Upper lobe of left lung (tissue), 6 donors: Measurements from ENCODE around the gene KCNMB1. TPM values are rescaled to one million over a fixed set of nuclear protein-coding genes. Genes with fewer than 3 reads are reported as not detected.

Experiments
- ATAC-seq, 2 donors: fragments of 200-7000 bp; cut with Tn5 transposase; one replicate each; pipeline ENCODE4 v1.9.1; 2022; ENCODE audit warnings: mild to moderate bottlenecking in 2 of 2, moderate library complexity in 2 of 2; ENCODE audit not compliant: low FRiP score in 2 of 2
- DNase-seq, 2 donors: peaks; one replicate each; pipeline ENCODE4 v3.0.0-alpha.2; 2019 to 2020
- H3K27ac ChIP-seq, 4 donors: fragments of 200-600 bp; sonication (generic); one replicate each; pipeline ENCODE4 v1.5.1; 2016 to 2019
- H3K27me3 ChIP-seq, 4 donors: fragments of 200-600 bp; sonication (generic); one replicate each; pipeline ENCODE4 v1.5.1; 2017 to 2019
- H3K36me3 ChIP-seq, 4 donors: fragments of 200-600 bp; sonication (generic); one replicate each; pipeline ENCODE4 v1.5.1; 2016 to 2019
- H3K4me1 ChIP-seq, 4 donors: fragments of 200-600 bp; sonication (generic); one replicate each; pipeline ENCODE4 v1.5.1; 2018 to 2019
- H3K4me3 ChIP-seq, 4 donors: fragments of 200-600 bp; sonication (generic); one replicate each; pipeline ENCODE4 v1.5.1; 2017 to 2019; ENCODE audit warnings: mild to moderate bottlenecking in 2 of 4, moderate library complexity in 1 of 4
- H3K9me3 ChIP-seq, 4 donors: fragments of 200-600 bp; sonication (generic); one replicate each; pipeline ENCODE4 v1.5.1; 2018 to 2019
- CTCF ChIP-seq, 6 experiments: fragments of 450-650 bp in 4 of 6; fragments of 200-600 bp in 2 of 6; sonication (generic) in 2 of 6; IDR thresholded peaks; one replicate each; pipeline ENCODE4 v1.5.1; 2016 to 2019; ENCODE audit warnings: antibody characterized with exemption in 6 of 6
- EP300 ChIP-seq, 4 donors: sonication (generic); formaldehyde crosslinking; IDR thresholded peaks; one replicate each; pipeline ENCODE4 v1.5.1; 2017; ENCODE audit warnings: antibody characterized with exemption in 4 of 4, control low read depth in 2 of 4
- POLR2A ChIP-seq, 4 donors: fragments of 450-650 bp; IDR thresholded peaks; one replicate each; pipeline ENCODE4 v1.5.1; 2016 to 2017; ENCODE audit warnings: antibody characterized with exemption in 4 of 4, mild to moderate bottlenecking in 2 of 4
- POLR2AphosphoS5 ChIP-seq, 2 donors: sonication (generic); formaldehyde crosslinking; IDR thresholded peaks; one replicate each; pipeline ENCODE4 v1.5.1; 2017; ENCODE audit warnings: antibody characterized with exemption in 2 of 2
- WGBS, 2 donors: methylation state at CpG; one replicate each; pipeline ENCODE4 v1.1.5; 2017 to 2018; 5-methylcytosine and 5-hydroxymethylcytosine counted together
- total RNA-seq, 6 donors: library from RNA; depleted of rRNA in 4 of 6; stranded (reverse); fragments of >200 nt in 4 of 6; gene quantifications; one replicate each; pipeline versions ENCODE4 v1.1.0 to v1.2.1, GENCODE V29; 2016 to 2021
- donor health status: DM: no; HTN: no; CAD: no; lungs with moderate emphysema.
- donor health status: DM: no; HTN: yes; CAD: no; lungs with severe emphysema.

The KCNMB1 gene
- total RNA-seq, 6 donors from 2014 or later = 1.1 to 5.3 (median 2.0) TPM

GRCh38 chr5:170404398-170404797, 15.2 kb upstream of the KCNMB1 start:
- Histone ChIP-seq H3K36me3 (no peaks in the 10 kb centered on the region), H3K4me3 (no peak overlapping the region), H3K9me3 (no peaks in the 10 kb centered on the region), H3K4me1 (peaks cover 0 to 3% (median 0%) of the 10 kb centered on the region in 4 donors), H3K27me3 (no peaks in the 10 kb centered on the region), H3K27ac (no peak overlapping the region)
- DNase-seq (peak in 1 of 2 donors; percentile 57), ATAC-seq (peak; percentile 31 to 69)
- WGBS, 2 donors = 60 to 86% methylated on average over 1 to 2 of the region's 2 CpGs
- TF ChIP-seq EP300 (IDR thresholded peaks at IDR 0.05) (no peak), POLR2A (IDR thresholded peaks at IDR 0.05) (no peak), CTCF (IDR thresholded peaks at IDR 0.05) (no peak), POLR2AphosphoS5 (IDR thresholded peaks at IDR 0.05) (no peak)

GRCh38 chr5:170403675-170404074, 14.5 kb upstream of the KCNMB1 start:
- DNase-seq (no peak), ATAC-seq (no peak)
- H3K36me3 ChIP-seq = no peaks in the 10 kb centered on the region
- WGBS, 2 donors = 80 to 85% methylated on average over 4 of the region's 4 CpGs
- H3K9me3 ChIP-seq = no peaks in the 10 kb centered on the region
- H3K27ac ChIP-seq = no peak overlapping the region
- no peaks in the 10 kb centered on the region for H3K27me3 ChIP-seq
- peaks cover 0 to 3% (median 0%) of the 10 kb centered on the region in 4 donors for H3K4me1 ChIP-seq
- TF ChIP-seq CTCF (IDR thresholded peaks at IDR 0.05) = peak in 2 of 6 experiments; percentile 25 to 32
- no peak for TF ChIP-seq POLR2AphosphoS5 (IDR thresholded peaks at IDR 0.05)
- H3K4me3 ChIP-seq = no peak overlapping the region

GRCh38 chr5:170402508-170402907, 13.3 kb upstream of the KCNMB1 start:
- DNase-seq (no peak), ATAC-seq (no peak)
- peaks cover 0 to 3% (median 0%) of the 10 kb centered on the region in 4 donors for H3K4me1 ChIP-seq
- H3K27ac ChIP-seq = no peak overlapping the region
- H3K27me3 ChIP-seq = no peaks in the 10 kb centered on the region
- TF ChIP-seq POLR2AphosphoS5 (IDR thresholded peaks at IDR 0.05) (no peak), EP300 (IDR thresholded peaks at IDR 0.05) (no peak), CTCF (IDR thresholded peaks at IDR 0.05) (no peak), POLR2A (IDR thresholded peaks at IDR 0.05) (no peak)
- no peak overlapping the region for H3K4me3 ChIP-seq
- 90 to 94% methylated on average over 2 of the region's 2 CpGs for WGBS, 2 donors
- no peaks in the 10 kb centered on the region for H3K36me3 ChIP-seq
- H3K9me3 ChIP-seq = no peaks in the 10 kb centered on the region

GRCh38 chr5:170397059-170397458, 7.9 kb upstream of the KCNMB1 start:
- DNase-seq (no peak), ATAC-seq (no peak)
- no peaks in the 10 kb centered on the region for H3K36me3 ChIP-seq
- no peak overlapping the region for H3K27ac ChIP-seq
- no peaks in the 10 kb centered on the region for H3K4me1 ChIP-seq
- 76 to 90% methylated on average over 2 of the region's 2 CpGs for WGBS, 2 donors
- no peak overlapping the region for H3K4me3 ChIP-seq
- no peaks in the 10 kb centered on the region for H3K9me3 ChIP-seq
- TF ChIP-seq POLR2A (IDR thresholded peaks at IDR 0.05) (no peak), CTCF (IDR thresholded peaks at IDR 0.05) (no peak), POLR2AphosphoS5 (IDR thresholded peaks at IDR 0.05) (no peak), EP300 (IDR thresholded peaks at IDR 0.05) (no peak)
- H3K27me3 ChIP-seq = no peaks in the 10 kb centered on the region

GRCh38 chr5:170393958-170394357, 4.8 kb upstream of the KCNMB1 start:
- peak in 1 of 2 donors; percentile 56 for ATAC-seq
- Histone ChIP-seq H3K4me1 (peaks cover 0 to 8% (median 5%) of the 10 kb centered on the region in 4 donors), H3K27me3 (no peaks in the 10 kb centered on the region), H3K36me3 (no peaks in the 10 kb centered on the region), H3K27ac (no peak overlapping the region), H3K9me3 (no peaks in the 10 kb centered on the region), H3K4me3 (no peak overlapping the region)
- TF ChIP-seq POLR2A (IDR thresholded peaks at IDR 0.05) = no peak
- TF ChIP-seq EP300 (IDR thresholded peaks at IDR 0.05) = no peak
- TF ChIP-seq CTCF (IDR thresholded peaks at IDR 0.05) = no peak
- no peak for TF ChIP-seq POLR2AphosphoS5 (IDR thresholded peaks at IDR 0.05)
- WGBS, 2 donors = 72 to 93% methylated on average over 8 of the region's 8 CpGs
- no peak for DNase-seq
